Measurements from ENCODE around the gene TCTN3.
"Not testable (repeated sequence)": the region's sequence is repeated elsewhere in the genome, so short reads cannot be mapped to it uniquely, and the experiment has no call there.

Gene TCTN3

GRCh38 chr10:95693668-95694534 lies at the start of gene TCTN3:
Gene TCTN3 (minus strand): TSS chr10:95693927. CDS start chr10:95693899, 28 bp downstream.
- peak; percentile 100 for DNase-seq

GRCh38 chr10:95742962-95743535 lies 49.3 kb upstream of the TCTN3 start:
- DNase-seq = no peak

GRCh38 chr10:95742485-95742884 lies 48.8 kb upstream of the TCTN3 start:
- no peak for DNase-seq

GRCh38 chr10:95741807-95742467 lies 48.2 kb upstream of the TCTN3 start:
- peak; percentile 91 for DNase-seq

- DNase-seq = no peak
Measured at GRCh38 chr10:95739056-95739455, 45.3 kb upstream of the TCTN3 start.

- not testable (repeated sequence) for DNase-seq
Measured at GRCh38 chr10:95732907-95733306, 39.2 kb upstream of the TCTN3 start.

GRCh38 chr10:95730233-95730632 lies 36.5 kb upstream of the TCTN3 start:
- DNase-seq = peak; percentile 25

- DNase-seq = peak; percentile 59
Measured at GRCh38 chr10:95729323-95730055, 35.8 kb upstream of the TCTN3 start.

GRCh38 chr10:95728526-95728925 lies 34.8 kb upstream of the TCTN3 start:
- DNase-seq = peak; percentile 42

GRCh38 chr10:95722496-95722895 lies 28.8 kb upstream of the TCTN3 start:
- DNase-seq = not testable (repeated sequence)

GRCh38 chr10:95720745-95721144 lies 27.0 kb upstream of the TCTN3 start:
- peak; percentile 50 for DNase-seq

GRCh38 chr10:95716866-95717265 lies 23.1 kb upstream of the TCTN3 start:
- no peak for DNase-seq

GRCh38 chr10:95716466-95716865 lies 22.7 kb upstream of the TCTN3 start:
- no peak for DNase-seq

- DNase-seq = no peak
Measured at GRCh38 chr10:95711492-95711891, 17.8 kb upstream of the TCTN3 start.

GRCh38 chr10:95706990-95707389 lies 13.3 kb upstream of the TCTN3 start:
- DNase-seq = no peak

GRCh38 chr10:95706573-95706972 lies 12.8 kb upstream of the TCTN3 start:
- DNase-seq = no peak

GRCh38 chr10:95698415-95698814 lies 4.7 kb upstream of the TCTN3 start:
- no peak for DNase-seq

GRCh38 chr10:95697429-95697828 lies 3.7 kb upstream of the TCTN3 start:
- DNase-seq = peak; percentile 34

GRCh38 chr10:95694665-95695064 lies 938 bp upstream of the TCTN3 start:
- DNase-seq = no peak

GRCh38 chr10:95693071-95693667 lies 558 bp downstream of the TCTN3 start:
- peak; percentile 19 for DNase-seq

GRCh38 chr10:95691281-95691680 lies 2.4 kb downstream of the TCTN3 start:
- peak; percentile 61 for DNase-seq

GRCh38 chr10:95688648-95689047 lies 5.1 kb downstream of the TCTN3 start:
- no peak for DNase-seq

- no peak for DNase-seq
Measured at GRCh38 chr10:95683966-95684365, 9.8 kb downstream of the TCTN3 start.

Data from hematopoietic multipotent progenitor cell treated with erythropoietin and hydrocortisone succinate and interleukin-3 and kit ligand, for 4 days (in vitro differentiated cells).